ENCODE measurements around the gene EGR1. TPM values are rescaled to one million over a fixed set of nuclear protein-coding genes. Genes with fewer than 3 reads are reported as not detected.

EGR1 gene
- total and polyA plus RNA-seq, 2 of the 4 experiments (the other 2 are of a cell fraction), result 2.9 to 104 TPM

GRCh38 chr5:138471052-138471361, 5.7 kb downstream of the EGR1 start:
- H2BK5ac ChIP-seq (ENCODE audit: low read depth, low read length, poor library complexity, severe bottlenecking), result no peak overlapping the region
- no peak overlapping the region for H2BK120ac ChIP-seq (ENCODE audit: low read depth, low read length)
- H2AFZ ChIP-seq (replicated peaks; ENCODE audit: low read length, poor library complexity), result no peak overlapping the region
- peaks cover 50% of the 10 kb centered on the region for H4K20me1 ChIP-seq (ENCODE audit: insufficient read depth, low read length)
- no peak overlapping the region for H3K4ac ChIP-seq (ENCODE audit: low read depth, low read length)
- H4K8ac ChIP-seq (ENCODE audit: low read depth in 2 of 2, low read length in 2 of 2), result no peak overlapping the region
- ChIA-PET POLR2A (ENCODE audit: unreplicated experiment) (no interaction called here), CTCF (no interaction called here)
- H3K4me2 ChIP-seq (ENCODE audit: low read depth, low read length), result no peak overlapping the region
- peaks cover 20% of the 10 kb centered on the region for H3K9me1 ChIP-seq (ENCODE audit: insufficient read depth, low read length)
- no peak for TF ChIP-seq USF2 (IDR thresholded peaks at IDR 0.05; ENCODE audit: low read depth, low read length)
- TF ChIP-seq NFE2L2 (IDR thresholded peaks at IDR 0.05; ENCODE audit: low read depth, low read length), result 0 out of 2 replicates have a peak, but pooled peaks have one; percentile 9
- TF ChIP-seq BHLHE40 (IDR thresholded peaks at IDR 0.05; ENCODE audit: low read depth, low read length), result no peak
- no TSS peak for BruUV-seq (replicated peaks)
- ATAC-seq (ENCODE audit: low read depth) (no peak), DNase-seq (no peak)
- intact Hi-C loops (cut with micrococcal nuclease), result no loop called here
- no peak overlapping the region for H2BK15ac ChIP-seq (ENCODE audit: low read depth, low read length)
- H3K79me1 ChIP-seq (ENCODE audit: low read depth in 1 of 2, low read length in 2 of 2), result peaks cover 9 to 30% of the 10 kb centered on the region in 2 experiments
- H3K27ac ChIP-seq (ENCODE audit: insufficient read depth, low read length), result no peak overlapping the region
- H3K18ac ChIP-seq (ENCODE audit: low read depth, low read length), result no peak overlapping the region
- H3K9ac ChIP-seq (ENCODE audit: low read depth, low read length), result no peak overlapping the region
- in situ Hi-C loops (cut with MboI; ENCODE audit: low sequenced_read_pairs), result no loop called here
- no peak overlapping the region for H3K56ac ChIP-seq (ENCODE audit: extremely low read depth, insufficient read depth, low read length)
- no peak overlapping the region for H2AK5ac ChIP-seq (ENCODE audit: low read depth, low read length)
- no peaks in the 10 kb centered on the region for H3K9me3 ChIP-seq (ENCODE audit: control insufficient read depth, insufficient read depth, low read length)
- WGBS, 2 experiments (ENCODE audit: extremely low coverage in 2 of 2, insufficient read length in 1 of 2), result 67% methylated on average over 1 of the region's 2 CpGs; no CpG with 5 or more reads in 1 of the 2 experiments
- H2BK20ac ChIP-seq (ENCODE audit: low read depth, low read length), result no peak overlapping the region
- no peak overlapping the region for H2AK9ac ChIP-seq (replicated peaks; ENCODE audit: low read depth, low read length, poor library complexity)
- no peak overlapping the region for H3K4me3 ChIP-seq (ENCODE audit: insufficient read depth, low read depth, low read length)
- H3K23ac ChIP-seq (ENCODE audit: low read depth, low read length), result no peak overlapping the region
- no peak overlapping the region for H3K14ac ChIP-seq (replicated peaks; ENCODE audit: low read depth, low read length)
- peaks cover 2% of the 10 kb centered on the region; the same call in 1 of the 2 replicates for H3K27me3 ChIP-seq (ENCODE audit: control insufficient read depth, insufficient read depth, low read length)
- H3K36me3 ChIP-seq (ENCODE audit: control insufficient read depth, insufficient read depth, low read length), result peaks cover 18% of the 10 kb centered on the region
- H4K5ac ChIP-seq (ENCODE audit: low read depth, low read length), result no peak overlapping the region
- dilution Hi-C loops (cut with HindIII; ENCODE audit: low sequenced_read_pairs, unreplicated experiment), result no loop called here
- H3K4me1 ChIP-seq (ENCODE audit: control insufficient read depth, insufficient read depth, low read length), result peaks cover 10% of the 10 kb centered on the region; the same call in 1 of the 2 replicates
- H4K91ac ChIP-seq (ENCODE audit: insufficient read depth, low read depth, low read length), result no peak overlapping the region

All from IMR-90 (cell line).